Spleen (tissue), 11 donors: ENCODE results near the gene MX1. TPM values are rescaled to one million over a fixed set of nuclear protein-coding genes. Genes with fewer than 3 reads are reported as not detected.

Experiments
- DNase-seq: peaks from one replicate; pipeline ENCODE4 v3.0.0-alpha.2; 2020
- H3K27ac ChIP-seq, 8 donors: fragments of 200-600 bp; sonication (generic) in 7 of 8; 1 replicate in 4 of 8; 2 replicates in 4 of 8; pipeline versions ENCODE4 v1.5.0 to v1.8.0; 2016 to 2021; ENCODE audit warnings: inconsistent platforms in 4 of 8, mild to moderate bottlenecking in 4 of 8, moderate library complexity in 1 of 8
- H3K27me3 ChIP-seq, 7 donors: fragments of 200-600 bp; sonication (generic) in 6 of 7; replicated peaks in 1 of 7; 1 replicate in 4 of 7; 2 replicates in 3 of 7; pipeline versions ENCODE4 v1.5.0 to v1.8.0; 2016 to 2021; ENCODE audit warnings: inconsistent platforms in 3 of 7, mild to moderate bottlenecking in 1 of 7
- H3K36me3 ChIP-seq, 6 donors: fragments of 200-600 bp; sonication (generic) in 5 of 6; 1 replicate in 4 of 6; 2 replicates in 2 of 6; pipeline versions ENCODE4 v1.5.0 to v1.8.0; 2016 to 2021; ENCODE audit warnings: inconsistent platforms in 2 of 6
- H3K4me1 ChIP-seq, 6 donors: fragments of 200-600 bp; sonication (generic) in 5 of 6; 1 replicate in 3 of 6; 2 replicates in 3 of 6; pipeline versions ENCODE4 v1.5.0 to v1.8.0; 2016 to 2021; ENCODE audit warnings: inconsistent platforms in 3 of 6
- H3K4me3 ChIP-seq, 8 donors: fragments of 200-600 bp; sonication (generic) in 7 of 8; 1 replicate in 4 of 8; 2 replicates in 4 of 8; pipeline versions ENCODE4 v1.5.0 to v1.8.0; 2016 to 2021; ENCODE audit warnings: inconsistent platforms in 4 of 8, mild to moderate bottlenecking in 4 of 8, moderate library complexity in 2 of 8
- H3K9me3 ChIP-seq, 8 donors: fragments of 200-600 bp; sonication (generic) in 7 of 8; 1 replicate in 4 of 8; 2 replicates in 4 of 8; pipeline versions ENCODE4 v1.5.0 to v1.8.0; 2016 to 2021; ENCODE audit warnings: inconsistent platforms in 4 of 8
- POLR2A ChIP-seq, 3 donors: fragments of 450-650 bp; IDR thresholded peaks; one replicate each; pipeline ENCODE4 v1.5.1; 2017; ENCODE audit warnings: antibody characterized with exemption in 3 of 3, mild to moderate bottlenecking in 1 of 3
- POLR2AphosphoS5 ChIP-seq, 3 donors: sonication (generic); formaldehyde crosslinking; IDR thresholded peaks; one replicate each; pipeline ENCODE4 v1.5.1; 2017; ENCODE audit warnings: antibody characterized with exemption in 3 of 3
- WGBS, 5 donors: extraction: QIAGEN DNeasy Blood & Tissue Kit in 3 of 5; methylation state at CpG; one replicate each; pipeline versions ENCODE4 v1.1.5 to v1.1.7; 2013 to 2018; 5-methylcytosine and 5-hydroxymethylcytosine counted together
- intact Hi-C: fragments of 100-400 bp; cut with DNase I; formaldehyde crosslinking; loops from one replicate; pipeline ENCODE4 v1.15.0; 2023; ENCODE audit warnings: low total_unique reads
- polyA plus RNA-seq, 3 donors: library from polyadenylated mRNA; stranded (reverse); fragments of 200-250 nt; gene quantifications; one replicate each; pipeline ENCODE4 v1.2.1, GENCODE V29; 2013
- total RNA-seq, 7 donors: library from RNA; depleted of rRNA in 3 of 7; stranded (reverse); fragments of >200 nt in 3 of 7; fragmentation: NEBNext Ultra II Directional in 4 of 7; extraction: Animal tissue kit (Norgen Biotek cat#: 25700) in 4 of 7; gene quantifications; one replicate each; pipeline versions ENCODE4 v1.1.0 to v1.2.1, GENCODE V29; 2016 to 2021
- TF ChIP-seq, protein P1 (sequence below), 11 experiments: fragments of 200-600 bp in 7 of 11; fragments of 450-650 bp in 4 of 11; sonication (generic) in 4 of 11; IDR thresholded peaks in 8 of 11; conservative IDR thresholded peaks in 3 of 11; 1 replicate in 7 of 11; 2 replicates in 4 of 11; pipeline versions ENCODE4 v1.4.0 to v1.8.0; 2016 to 2021; ENCODE audit warnings: antibody characterized with exemption in 11 of 11, inconsistent platforms in 4 of 11, mild to moderate bottlenecking in 1 of 11
- donor health status: healthy with polysubstance abuse.
- donor health status: DM: no; HTN: no; CAD: no; lungs with moderate emphysema.
- donor health status: DM: no; HTN: no; CAD: no.
- donor health status: Bipolar disorder and iron deficiency.
- donor health status: healthy.
- donor health status: DM: no; HTN: no; CAD: no.
- donor health status: DM: yes; HTN: yes; CAD: no.

The MX1 gene
- total and polyA plus RNA-seq, 10 donors: 32.8 to 148 (median 90.1) TPM

DNA sequence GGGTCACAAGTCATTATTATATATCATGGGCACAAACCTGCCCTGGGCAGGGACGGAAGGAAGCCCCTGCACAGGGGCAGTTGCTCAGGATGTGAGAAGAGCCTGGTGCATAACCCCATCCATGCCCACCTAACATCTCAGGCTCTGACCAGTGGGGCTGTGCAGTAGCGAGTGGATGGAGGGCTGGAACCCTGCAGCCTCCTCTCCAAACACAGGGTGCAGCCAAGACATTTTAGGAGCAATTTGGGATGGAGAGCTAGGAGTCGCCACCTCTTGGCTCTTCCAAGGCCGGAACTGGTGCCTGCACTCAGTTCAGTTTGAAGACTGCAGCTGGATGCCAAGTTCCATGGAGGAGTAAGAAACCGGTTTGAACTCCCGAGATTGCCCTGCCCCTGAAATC is 2.8 kb downstream of the MX1 start:
- Histone ChIP-seq H3K27ac (peak overlapping the region in 2 of 8 donors; percentile 88 to 89), H3K4me3 (no peak overlapping the region), H3K4me1 (peaks cover 11 to 88% (median 57%) of the 10 kb centered on the region in 6 donors), H3K36me3 (peaks cover 2 to 64% (median 38%) of the 10 kb centered on the region in 6 donors), H3K9me3 (peaks cover 0 to 4% (median 0%) of the 10 kb centered on the region in 8 donors), H3K27me3 (no peaks in the 10 kb centered on the region)
- intact Hi-C loops: loop anchor here (10.0 kb wide), 1 partner anchor 64 kb away; the partner anchor contains the start of gene MX2
- DNase-seq: no peak
- 70 to 91% (median 84%) methylated on average over 6 of the region's 6 CpGs for WGBS, 5 donors
- TF ChIP-seq, protein P1, sequence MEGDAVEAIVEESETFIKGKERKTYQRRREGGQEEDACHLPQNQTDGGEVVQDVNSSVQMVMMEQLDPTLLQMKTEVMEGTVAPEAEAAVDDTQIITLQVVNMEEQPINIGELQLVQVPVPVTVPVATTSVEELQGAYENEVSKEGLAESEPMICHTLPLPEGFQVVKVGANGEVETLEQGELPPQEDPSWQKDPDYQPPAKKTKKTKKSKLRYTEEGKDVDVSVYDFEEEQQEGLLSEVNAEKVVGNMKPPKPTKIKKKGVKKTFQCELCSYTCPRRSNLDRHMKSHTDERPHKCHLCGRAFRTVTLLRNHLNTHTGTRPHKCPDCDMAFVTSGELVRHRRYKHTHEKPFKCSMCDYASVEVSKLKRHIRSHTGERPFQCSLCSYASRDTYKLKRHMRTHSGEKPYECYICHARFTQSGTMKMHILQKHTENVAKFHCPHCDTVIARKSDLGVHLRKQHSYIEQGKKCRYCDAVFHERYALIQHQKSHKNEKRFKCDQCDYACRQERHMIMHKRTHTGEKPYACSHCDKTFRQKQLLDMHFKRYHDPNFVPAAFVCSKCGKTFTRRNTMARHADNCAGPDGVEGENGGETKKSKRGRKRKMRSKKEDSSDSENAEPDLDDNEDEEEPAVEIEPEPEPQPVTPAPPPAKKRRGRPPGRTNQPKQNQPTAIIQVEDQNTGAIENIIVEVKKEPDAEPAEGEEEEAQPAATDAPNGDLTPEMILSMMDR (IDR thresholded peaks at IDR 0.05 in 8 of 11, conservative IDR thresholded peaks at IDR 0.05 in 3 of 11): no peak
- TF ChIP-seq POLR2AphosphoS5 (IDR thresholded peaks at IDR 0.05) (no peak), POLR2A (IDR thresholded peaks at IDR 0.05) (no peak)

DNA sequence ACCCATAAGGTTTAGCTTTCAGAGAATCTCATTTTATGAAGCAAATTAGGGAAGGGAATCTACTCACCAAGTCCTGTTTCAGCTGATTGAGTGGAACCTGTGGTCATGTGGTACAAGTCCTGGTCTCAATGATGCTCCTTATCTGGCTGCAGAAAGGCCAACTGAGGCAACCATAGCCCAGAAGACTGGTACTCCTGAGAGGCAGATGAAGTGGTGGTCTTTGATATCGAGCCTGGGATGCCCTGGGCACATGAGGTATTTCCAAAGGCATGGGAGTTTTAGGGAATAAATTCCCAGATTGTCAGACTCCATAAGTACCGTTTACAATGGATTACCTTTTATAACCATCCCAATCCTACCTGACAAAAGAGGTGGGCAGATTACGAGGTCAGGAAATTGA is 3.3 kb downstream of the MX1 start:
- Histone ChIP-seq H3K4me3 (no peak overlapping the region), H3K9me3 (peaks cover 0 to 8% (median under 1%) of the 10 kb centered on the region in 8 donors), H3K27me3 (no peaks in the 10 kb centered on the region), H3K36me3 (peaks cover 2 to 69% (median 41%) of the 10 kb centered on the region in 6 donors), H3K27ac (peak overlapping the region in 3 of 8 donors; percentile 24 to 89 (median 88)), H3K4me1 (peaks cover 11 to 85% (median 56%) of the 10 kb centered on the region in 6 donors)
- no peak for DNase-seq
- intact Hi-C loops: loop anchor here (10.0 kb wide), 1 partner anchor 65 kb away; the partner anchor contains the start of gene MX2
- 90 to 98% (median 92%) methylated on average over 3 of the region's 3 CpGs for WGBS, 5 donors
- TF ChIP-seq, protein P1 (IDR thresholded peaks at IDR 0.05 in 8 of 11, conservative IDR thresholded peaks at IDR 0.05 in 3 of 11): no peak
- TF ChIP-seq POLR2A (IDR thresholded peaks at IDR 0.05): no peak
- TF ChIP-seq POLR2AphosphoS5 (IDR thresholded peaks at IDR 0.05): no peak

DNA sequence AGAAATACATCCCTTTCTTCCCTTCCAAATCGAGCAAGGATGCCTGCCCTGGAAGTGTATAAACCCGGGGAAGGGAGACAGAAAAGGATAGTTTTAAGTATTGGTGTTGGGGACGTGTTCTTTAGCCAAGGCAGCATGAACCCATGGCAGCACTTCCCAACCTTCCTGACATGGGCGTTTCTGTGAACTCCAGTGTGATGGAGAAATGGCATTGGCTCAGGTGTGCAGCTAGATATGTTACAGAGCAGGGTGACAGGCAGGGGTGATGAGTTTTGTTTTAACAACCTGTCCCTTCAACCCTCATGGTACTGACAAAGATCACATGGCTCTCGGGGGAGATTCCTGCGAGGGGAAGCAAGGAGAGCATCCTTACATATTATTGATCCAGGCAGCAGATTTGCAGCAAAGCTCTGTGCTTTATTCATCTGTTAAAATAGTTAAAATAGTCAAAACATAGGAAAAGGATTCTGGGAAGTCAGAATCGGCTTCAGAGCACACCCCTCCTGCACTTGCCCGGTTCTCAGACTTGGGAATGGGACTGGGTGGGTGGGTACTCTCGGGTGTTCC is 4.0 kb downstream of the MX1 start:
- intact Hi-C loops: loop anchor here (10.0 kb wide), 1 partner anchor 65 kb away; the partner anchor contains the start of gene MX2
- H3K36me3 ChIP-seq: peaks cover 2 to 76% (median 46%) of the 10 kb centered on the region in 6 donors
- TF ChIP-seq, protein P1 (IDR thresholded peaks at IDR 0.05 in 8 of 11, conservative IDR thresholded peaks at IDR 0.05 in 3 of 11): no peak
- TF ChIP-seq POLR2AphosphoS5 (IDR thresholded peaks at IDR 0.05) (no peak), POLR2A (IDR thresholded peaks at IDR 0.05) (no peak)

More for the DNA sequence above, 4.0 kb downstream of the MX1 start:
- Histone ChIP-seq H3K9me3 (peaks cover 0 to 15% (median 6%) of the 10 kb centered on the region in 8 donors), H3K27ac (peak overlapping the region in 1 of 8 donors; percentile 88), H3K4me3 (no peak overlapping the region), H3K27me3 (no peaks in the 10 kb centered on the region), H3K4me1 (peaks cover 11 to 82% (median 56%) of the 10 kb centered on the region in 6 donors)
- 83 to 92% (median 84%) methylated on average over 9 of the region's 9 CpGs for WGBS, 5 donors
- DNase-seq: no peak
